ENCODE measurements around the gene ZNF165.

DNA sequence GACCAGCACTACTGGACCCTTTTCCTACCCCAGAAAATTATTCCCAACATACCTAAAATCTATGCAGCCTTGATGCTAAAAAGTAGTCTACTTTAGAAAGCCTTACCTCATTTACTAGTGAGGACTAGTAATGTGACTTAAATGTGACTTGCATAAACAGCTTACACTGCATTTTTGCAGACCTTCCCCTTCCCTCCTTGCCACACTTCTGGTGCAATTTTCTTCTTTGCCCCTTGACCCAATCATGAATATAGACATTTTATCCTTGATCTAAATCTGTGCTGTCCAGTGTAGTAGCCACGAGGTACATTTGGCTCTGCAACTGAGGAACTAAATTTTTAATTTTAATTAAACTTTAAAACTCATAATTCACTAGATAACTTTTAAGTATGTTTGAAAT, 54.3 kb downstream of the ZNF165 start:
- TF ChIP-seq POLR2A (IDR thresholded peaks at IDR 0.05; ENCODE audit: low read depth), result no peak
- TF ChIP-seq, protein P1, sequence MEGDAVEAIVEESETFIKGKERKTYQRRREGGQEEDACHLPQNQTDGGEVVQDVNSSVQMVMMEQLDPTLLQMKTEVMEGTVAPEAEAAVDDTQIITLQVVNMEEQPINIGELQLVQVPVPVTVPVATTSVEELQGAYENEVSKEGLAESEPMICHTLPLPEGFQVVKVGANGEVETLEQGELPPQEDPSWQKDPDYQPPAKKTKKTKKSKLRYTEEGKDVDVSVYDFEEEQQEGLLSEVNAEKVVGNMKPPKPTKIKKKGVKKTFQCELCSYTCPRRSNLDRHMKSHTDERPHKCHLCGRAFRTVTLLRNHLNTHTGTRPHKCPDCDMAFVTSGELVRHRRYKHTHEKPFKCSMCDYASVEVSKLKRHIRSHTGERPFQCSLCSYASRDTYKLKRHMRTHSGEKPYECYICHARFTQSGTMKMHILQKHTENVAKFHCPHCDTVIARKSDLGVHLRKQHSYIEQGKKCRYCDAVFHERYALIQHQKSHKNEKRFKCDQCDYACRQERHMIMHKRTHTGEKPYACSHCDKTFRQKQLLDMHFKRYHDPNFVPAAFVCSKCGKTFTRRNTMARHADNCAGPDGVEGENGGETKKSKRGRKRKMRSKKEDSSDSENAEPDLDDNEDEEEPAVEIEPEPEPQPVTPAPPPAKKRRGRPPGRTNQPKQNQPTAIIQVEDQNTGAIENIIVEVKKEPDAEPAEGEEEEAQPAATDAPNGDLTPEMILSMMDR (IDR thresholded peaks at IDR 0.05), result no peak
- TF ChIP-seq POLR2AphosphoS5 (IDR thresholded peaks at IDR 0.05), result no peak
